ENCODE data around the gene CRIM1. TPM values are rescaled to one million over a fixed set of nuclear protein-coding genes. Genes with fewer than 3 reads are reported as not detected.

CRIM1 gene
- total RNA-seq, 1 experiment from 2014 or later, result 292 TPM

DNA sequence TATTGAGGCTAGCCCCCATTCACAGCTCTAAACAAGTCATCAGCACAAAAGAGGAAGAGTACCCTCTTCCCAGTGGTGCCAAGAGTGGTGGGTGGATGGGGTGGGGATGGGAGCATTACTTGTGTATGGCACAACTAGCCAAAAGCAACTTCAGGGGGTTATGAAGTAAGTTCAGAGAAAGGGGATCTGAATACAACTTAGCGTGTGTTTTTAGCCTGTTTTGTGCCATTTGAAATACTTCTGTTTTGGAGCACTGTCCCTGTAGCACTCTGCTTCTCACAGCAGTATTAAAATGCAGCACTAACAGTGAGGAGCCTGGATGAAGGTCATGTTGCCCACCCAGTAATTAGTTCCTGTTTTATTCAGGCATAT, 113.5 kb downstream of the CRIM1 start:
- Mint-ChIP-seq H3K27ac (ENCODE audit: unreplicated experiment) (no peak overlapping the region), H3K4me3 (ENCODE audit: unreplicated experiment) (no peak overlapping the region), H3K4me1 (ENCODE audit: low read depth, unreplicated experiment) (peaks cover 26% of the 10 kb centered on the region), H3K27me3 (ENCODE audit: insufficient read depth, unreplicated experiment) (no peaks in the 10 kb centered on the region), H3K36me3 (ENCODE audit: insufficient read depth, unreplicated experiment) (peaks cover 85% of the 10 kb centered on the region), H3K9me3 (ENCODE audit: unreplicated experiment) (peaks cover 16% of the 10 kb centered on the region)
- peaks cover 8% of the 10 kb centered on the region for H3K9me3 ChIP-seq
- no peak for DNase-seq
- TF ChIP-seq, protein P1, sequence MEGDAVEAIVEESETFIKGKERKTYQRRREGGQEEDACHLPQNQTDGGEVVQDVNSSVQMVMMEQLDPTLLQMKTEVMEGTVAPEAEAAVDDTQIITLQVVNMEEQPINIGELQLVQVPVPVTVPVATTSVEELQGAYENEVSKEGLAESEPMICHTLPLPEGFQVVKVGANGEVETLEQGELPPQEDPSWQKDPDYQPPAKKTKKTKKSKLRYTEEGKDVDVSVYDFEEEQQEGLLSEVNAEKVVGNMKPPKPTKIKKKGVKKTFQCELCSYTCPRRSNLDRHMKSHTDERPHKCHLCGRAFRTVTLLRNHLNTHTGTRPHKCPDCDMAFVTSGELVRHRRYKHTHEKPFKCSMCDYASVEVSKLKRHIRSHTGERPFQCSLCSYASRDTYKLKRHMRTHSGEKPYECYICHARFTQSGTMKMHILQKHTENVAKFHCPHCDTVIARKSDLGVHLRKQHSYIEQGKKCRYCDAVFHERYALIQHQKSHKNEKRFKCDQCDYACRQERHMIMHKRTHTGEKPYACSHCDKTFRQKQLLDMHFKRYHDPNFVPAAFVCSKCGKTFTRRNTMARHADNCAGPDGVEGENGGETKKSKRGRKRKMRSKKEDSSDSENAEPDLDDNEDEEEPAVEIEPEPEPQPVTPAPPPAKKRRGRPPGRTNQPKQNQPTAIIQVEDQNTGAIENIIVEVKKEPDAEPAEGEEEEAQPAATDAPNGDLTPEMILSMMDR (IDR thresholded peaks at IDR 0.05; ENCODE audit: insufficient read depth in 1 of 2, low read depth in 1 of 2, low read length in 1 of 2, severe bottlenecking in 1 of 2, unreplicated experiment in 1 of 2), result no peak
- peaks cover 2% of the 10 kb centered on the region for H3K36me3 ChIP-seq (ENCODE audit: control insufficient read depth, insufficient read depth, low read length)
- no TSS peak for BruUV-seq (replicated peaks)
- H3K4me1 ChIP-seq, result no peaks in the 10 kb centered on the region
- H3K4me3 ChIP-seq (ENCODE audit: low read depth, low read length), result no peak overlapping the region
- no peaks in the 10 kb centered on the region for H3K27me3 ChIP-seq (replicated peaks; ENCODE audit: control insufficient read depth, insufficient read depth, low read length)
- ChIA-PET POLR2A (no interaction called here), CTCF (no interaction called here)
- intact Hi-C loops (cut with micrococcal nuclease; ENCODE audit: unreplicated experiment), result no loop called here

DNA sequence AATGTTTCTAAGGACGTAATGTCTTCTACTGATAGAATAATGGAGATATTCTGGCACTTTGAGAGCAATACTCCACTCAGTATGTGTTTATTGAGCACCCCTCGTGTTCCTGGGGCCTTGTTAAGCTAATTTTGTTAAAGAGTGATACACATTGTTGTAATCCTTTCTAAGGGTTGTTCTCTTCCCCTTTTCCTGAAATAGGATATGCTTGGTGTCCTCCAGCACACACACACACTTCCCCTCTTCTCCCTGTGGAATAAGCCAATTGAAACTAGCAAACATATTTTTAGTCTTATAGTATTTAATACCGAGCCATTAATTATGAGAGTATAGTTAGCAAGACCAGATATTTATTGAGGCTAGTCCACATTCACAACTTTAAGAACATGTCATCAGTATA, 114.1 kb downstream of the CRIM1 start:
- intact Hi-C loops (cut with micrococcal nuclease; ENCODE audit: unreplicated experiment), result no loop called here
- Histone ChIP-seq H3K4me1 (no peaks in the 10 kb centered on the region), H3K27me3 (replicated peaks; ENCODE audit: control insufficient read depth, insufficient read depth, low read length) (no peaks in the 10 kb centered on the region), H3K4me3 (ENCODE audit: low read depth, low read length) (no peak overlapping the region), H3K9me3 (peaks cover 15% of the 10 kb centered on the region), H3K36me3 (ENCODE audit: control insufficient read depth, insufficient read depth, low read length) (peaks cover 2% of the 10 kb centered on the region)
- Mint-ChIP-seq H3K36me3 (ENCODE audit: insufficient read depth, unreplicated experiment) (peaks cover 91% of the 10 kb centered on the region), H3K27me3 (ENCODE audit: insufficient read depth, unreplicated experiment) (no peaks in the 10 kb centered on the region), H3K9me3 (ENCODE audit: unreplicated experiment) (peaks cover 16% of the 10 kb centered on the region), H3K4me1 (ENCODE audit: low read depth, unreplicated experiment) (peaks cover 20% of the 10 kb centered on the region), H3K27ac (ENCODE audit: unreplicated experiment) (peak overlapping the region; percentile 24), H3K4me3 (ENCODE audit: unreplicated experiment) (no peak overlapping the region)
- DNase-seq, result no peak
- TF ChIP-seq, protein P1 (IDR thresholded peaks at IDR 0.05; ENCODE audit: insufficient read depth in 1 of 2, low read depth in 1 of 2, low read length in 1 of 2, severe bottlenecking in 1 of 2, unreplicated experiment in 1 of 2), result no peak
- ChIA-PET CTCF (no interaction called here), POLR2A (no interaction called here)
- no TSS peak for BruUV-seq (replicated peaks)

DNA sequence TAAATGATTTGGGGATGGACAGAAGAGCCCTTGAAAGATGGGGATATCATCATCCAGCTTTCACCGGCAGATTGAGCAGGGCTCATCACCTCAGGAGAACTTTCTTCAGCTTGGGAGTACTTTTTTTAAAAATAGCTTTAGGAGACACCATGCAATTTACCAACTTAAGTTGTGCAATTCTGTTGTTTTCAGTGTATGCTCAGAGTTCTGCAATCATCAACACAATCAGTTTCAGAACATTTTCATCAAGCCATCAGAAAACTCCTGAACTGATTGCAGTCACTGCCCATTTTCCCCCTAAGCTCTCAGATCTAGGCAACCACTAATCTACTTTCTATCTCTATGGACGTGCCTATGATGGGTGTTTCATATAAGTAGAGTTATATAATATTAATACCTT, 117.7 kb downstream of the CRIM1 start:
- no peaks in the 10 kb centered on the region for H3K27me3 ChIP-seq (replicated peaks; ENCODE audit: control insufficient read depth, insufficient read depth, low read length)
- peaks cover 23% of the 10 kb centered on the region for H3K4me1 ChIP-seq
- H3K4me1 Mint-ChIP-seq (ENCODE audit: low read depth, unreplicated experiment), result peaks cover 38% of the 10 kb centered on the region
- H3K27ac Mint-ChIP-seq (ENCODE audit: unreplicated experiment), result no peak overlapping the region
- intact Hi-C loops (cut with micrococcal nuclease; ENCODE audit: unreplicated experiment), result no loop called here
- no peak overlapping the region for H3K4me3 ChIP-seq (ENCODE audit: low read depth, low read length)
- peaks cover 45% of the 10 kb centered on the region for H3K9me3 Mint-ChIP-seq (ENCODE audit: unreplicated experiment)
- ChIA-PET POLR2A (no interaction called here), CTCF (no interaction called here)
- peaks cover 4% of the 10 kb centered on the region for H3K36me3 ChIP-seq (ENCODE audit: control insufficient read depth, insufficient read depth, low read length)
- no TSS peak for BruUV-seq (replicated peaks)
- DNase-seq, result no peak
- no peak overlapping the region for H3K4me3 Mint-ChIP-seq (ENCODE audit: unreplicated experiment)
- peaks cover 100% of the 10 kb centered on the region for H3K36me3 Mint-ChIP-seq (ENCODE audit: insufficient read depth, unreplicated experiment)
- TF ChIP-seq, protein P1 (IDR thresholded peaks at IDR 0.05; ENCODE audit: insufficient read depth in 1 of 2, low read depth in 1 of 2, low read length in 1 of 2, severe bottlenecking in 1 of 2, unreplicated experiment in 1 of 2), result no peak
- no peaks in the 10 kb centered on the region for H3K27me3 Mint-ChIP-seq (ENCODE audit: insufficient read depth, unreplicated experiment)
- H3K9me3 ChIP-seq, result peaks cover 31% of the 10 kb centered on the region

Data from Caco-2 (cell line).